ENCODE measurements around the gene CLSTN2. TPM values are rescaled to one million over a fixed set of nuclear protein-coding genes. Genes with fewer than 3 reads are reported as not detected.

Gene CLSTN2
- total and polyA plus RNA-seq, 2 of the 13 experiments (the other 11 are each of a cell fraction or from before 2014, with no cell fraction given) = not detected

GRCh38 chr3:140430494-140430893, 495.5 kb downstream of the CLSTN2 start:
- DNase-seq (ENCODE audit: low spot score) (no peak), ATAC-seq (no peak), FAIRE-seq (no peak)
- Histone ChIP-seq H3K27me3 (ENCODE audit: control insufficient read depth in 1 of 2, insufficient read depth in 2 of 2, low read length in 2 of 2) (no peaks in the 10 kb centered on the region; a peak in 2 of 5 replicates), H3K4me2 (ENCODE audit: low read depth, low read length) (no peak overlapping the region), H2AFZ (ENCODE audit: low read length) (no peak overlapping the region), H3K9me3 (ENCODE audit: low read length) (no peaks in the 10 kb centered on the region), H4K20me1 (ENCODE audit: insufficient read depth, low read length) (no peaks in the 10 kb centered on the region), H3K79me2 (ENCODE audit: insufficient read depth, low read length) (no peaks in the 10 kb centered on the region), H3K4me3 (replicated peaks in 1 of 3; ENCODE audit: insufficient read depth in 1 of 3, low read depth in 2 of 3, low read length in 3 of 3) (no peak overlapping the region), H3K27ac (ENCODE audit: extremely low read length, insufficient read depth, low read length) (no peak overlapping the region), H3K9ac (ENCODE audit: insufficient read depth, low read depth, low read length) (no peak overlapping the region), H3K36me3 (replicated peaks in 1 of 2; ENCODE audit: control insufficient read depth in 1 of 2, insufficient read depth in 2 of 2, low read length in 2 of 2) (no peaks in the 10 kb centered on the region), H3K4me1 (ENCODE audit: insufficient read depth, low read length) (no peaks in the 10 kb centered on the region)
- CTCF ChIA-PET (ENCODE audit: low intra/inter-chr PET ratio, low total read pairs) = no interaction called here
- in situ Hi-C loops (cut with HindIII; ENCODE audit: extremely low pct_ligation_motif_present, low pct_unique_long_range_greater_than_20kb) = no loop called here
- POLR2A ChIA-PET = no interaction called here
- no TSS peak for BruUV-seq (replicated peaks)
- TF ChIP-seq SIX1 (CRISPR knock-in tag; IDR thresholded peaks at IDR 0.05; ENCODE audit: borderline replicate concordance) = no peak
- no peak for TF ChIP-seq ZNF34 (CRISPR knock-in tag; IDR thresholded peaks at IDR 0.05; ENCODE audit: borderline replicate concordance)
- no peak for TF ChIP-seq HNF1B (CRISPR knock-in tag; IDR thresholded peaks at IDR 0.05)
- no peak for TF ChIP-seq TEAD3 (CRISPR knock-in tag; optimal IDR thresholded peaks at IDR 0.05; ENCODE audit: borderline replicate concordance)
- TF ChIP-seq PITX1 (CRISPR knock-in tag; IDR thresholded peaks at IDR 0.05) = no peak
- TF ChIP-seq ZNF790 (CRISPR knock-in tag; IDR thresholded peaks at IDR 0.05; ENCODE audit: borderline replicate concordance) = no peak
- no peak for TF ChIP-seq PAF1 (CRISPR knock-in tag; IDR thresholded peaks at IDR 0.05)
- no peak for TF ChIP-seq ZNF576 (CRISPR knock-in tag; IDR thresholded peaks at IDR 0.05)
- TF ChIP-seq MED1 (CRISPR knock-in tag; IDR thresholded peaks at IDR 0.05) = no peak
- TF ChIP-seq AHDC1 (CRISPR knock-in tag; IDR thresholded peaks at IDR 0.05; ENCODE audit: borderline replicate concordance) = no peak
- TF ChIP-seq CREM (IDR thresholded peaks at IDR 0.05) = no peak
- no peak for TF ChIP-seq CREM (CRISPR knock-in tag; IDR thresholded peaks at IDR 0.05)
- no peak for TF ChIP-seq ZSCAN21 (CRISPR knock-in tag; IDR thresholded peaks at IDR 0.05; ENCODE audit: borderline replicate concordance)
- TF ChIP-seq KDM2A (CRISPR knock-in tag; IDR thresholded peaks at IDR 0.05; ENCODE audit: borderline replicate concordance, low read depth) = no peak
- TF ChIP-seq RELA (CRISPR knock-in tag; IDR thresholded peaks at IDR 0.05) = no peak
- no peak for TF ChIP-seq ZNF337 (CRISPR knock-in tag; IDR thresholded peaks at IDR 0.05; ENCODE audit: borderline replicate concordance, low read depth)
- no peak for TF ChIP-seq GFI1 (CRISPR knock-in tag; IDR thresholded peaks at IDR 0.05; ENCODE audit: borderline replicate concordance)
- no peak for TF ChIP-seq IKZF5 (CRISPR knock-in tag; IDR thresholded peaks at IDR 0.05)
- no peak for TF ChIP-seq SMAD3 (CRISPR knock-in tag; IDR thresholded peaks at IDR 0.05)
- intact Hi-C loops (cut with micrococcal nuclease; ENCODE audit: unreplicated experiment) = no loop called here
- WGBS (ENCODE audit: low lambda C conversion rate) = 12% methylated on average over 7 of the region's 7 CpGs
